Measurements from ENCODE around the gene PIP4K2B.
"Not testable (repeated sequence)": the region's sequence is repeated elsewhere in the genome, so short reads cannot be mapped to it uniquely, and the experiment has no call there.

PIP4K2B gene

GRCh38 chr17:38728290-38728831 is 71.0 kb downstream of the PIP4K2B start:
- peak in 1 of 3 donors; percentile 29 for DNase-seq

DNA sequence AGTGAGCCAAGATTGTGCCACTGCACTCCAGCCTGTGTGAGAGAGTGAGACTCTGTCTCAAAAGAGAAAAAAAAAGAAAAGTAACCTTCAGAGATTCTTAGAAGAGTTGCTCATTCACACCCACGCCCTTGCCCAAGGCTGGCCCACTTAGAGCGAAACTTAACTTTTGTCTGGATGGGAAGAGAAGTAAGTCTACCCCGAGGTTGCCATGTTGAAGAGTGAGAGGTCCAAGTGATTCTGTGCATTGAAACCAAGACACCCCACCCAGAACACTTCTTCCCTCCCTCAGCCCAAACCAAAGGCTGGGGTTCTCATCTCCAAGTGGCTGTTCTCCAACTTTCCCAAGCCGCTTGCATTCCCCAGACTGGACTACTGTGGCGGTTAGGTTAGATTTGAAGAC is 71.6 kb downstream of the PIP4K2B start:
- peak; percentile 56 to 78 (median 61) for DNase-seq

- DNase-seq: not testable (repeated sequence)
Observed at GRCh38 chr17:38726145-38726544, 73.2 kb downstream of the PIP4K2B start.

GRCh38 chr17:38725066-38725465 is 74.3 kb downstream of the PIP4K2B start:
- no peak for DNase-seq

DNA sequence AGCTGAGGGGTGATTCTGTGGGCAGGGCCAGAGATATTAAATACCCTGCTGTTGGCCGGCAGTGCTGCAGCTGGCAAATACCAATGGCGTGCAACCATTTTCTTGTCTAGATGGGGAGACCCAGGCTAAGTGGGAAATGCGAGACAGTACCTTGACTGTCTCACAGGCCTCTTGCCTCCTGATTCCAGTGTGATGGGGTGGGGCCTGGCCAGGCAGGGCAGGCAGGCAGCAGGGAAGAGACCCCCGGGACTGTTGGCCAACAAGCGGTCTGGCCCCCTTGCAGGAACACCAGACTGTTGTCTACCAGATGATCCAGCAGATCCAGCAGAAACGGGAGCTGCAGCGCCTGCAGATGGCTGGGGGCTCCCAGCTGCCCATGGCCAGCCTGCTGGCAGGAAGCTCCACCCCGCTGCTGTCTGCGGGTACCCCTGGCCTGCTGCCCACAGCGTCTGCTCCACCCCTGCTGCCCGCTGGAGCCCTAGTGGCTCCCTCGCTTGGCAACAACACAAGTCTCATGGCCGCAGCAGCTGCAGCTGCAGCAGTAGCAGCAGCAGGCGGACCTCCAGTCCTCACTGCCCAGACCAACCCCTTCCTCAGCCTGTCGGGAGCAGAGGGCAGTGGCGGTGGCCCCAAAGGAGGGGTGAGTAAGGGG is 74.9 kb downstream of the PIP4K2B start:
- DNase-seq: no peak

DNA sequence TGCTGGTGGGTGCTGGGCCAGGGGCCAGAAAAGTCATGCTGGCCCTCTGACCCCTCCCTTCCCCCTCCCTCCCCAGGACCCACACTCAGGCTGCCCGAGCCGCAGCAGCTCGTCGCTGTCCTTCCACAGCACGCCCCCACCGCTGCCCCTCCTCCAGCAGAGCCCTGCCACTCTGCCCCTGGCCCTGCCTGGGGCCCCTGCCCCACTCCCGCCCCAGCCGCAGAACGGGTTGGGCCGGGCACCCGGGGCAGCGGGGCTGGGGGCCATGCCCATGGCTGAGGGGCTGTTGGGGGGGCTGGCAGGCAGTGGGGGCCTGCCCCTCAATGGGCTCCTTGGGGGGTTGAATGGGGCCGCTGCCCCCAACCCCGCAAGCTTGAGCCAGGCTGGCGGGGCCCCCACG is 77.6 kb downstream of the PIP4K2B start:
- no peak for DNase-seq

- no peak for DNase-seq
Observed at GRCh38 chr17:38720941-38721340, 78.4 kb downstream of the PIP4K2B start.

DNA sequence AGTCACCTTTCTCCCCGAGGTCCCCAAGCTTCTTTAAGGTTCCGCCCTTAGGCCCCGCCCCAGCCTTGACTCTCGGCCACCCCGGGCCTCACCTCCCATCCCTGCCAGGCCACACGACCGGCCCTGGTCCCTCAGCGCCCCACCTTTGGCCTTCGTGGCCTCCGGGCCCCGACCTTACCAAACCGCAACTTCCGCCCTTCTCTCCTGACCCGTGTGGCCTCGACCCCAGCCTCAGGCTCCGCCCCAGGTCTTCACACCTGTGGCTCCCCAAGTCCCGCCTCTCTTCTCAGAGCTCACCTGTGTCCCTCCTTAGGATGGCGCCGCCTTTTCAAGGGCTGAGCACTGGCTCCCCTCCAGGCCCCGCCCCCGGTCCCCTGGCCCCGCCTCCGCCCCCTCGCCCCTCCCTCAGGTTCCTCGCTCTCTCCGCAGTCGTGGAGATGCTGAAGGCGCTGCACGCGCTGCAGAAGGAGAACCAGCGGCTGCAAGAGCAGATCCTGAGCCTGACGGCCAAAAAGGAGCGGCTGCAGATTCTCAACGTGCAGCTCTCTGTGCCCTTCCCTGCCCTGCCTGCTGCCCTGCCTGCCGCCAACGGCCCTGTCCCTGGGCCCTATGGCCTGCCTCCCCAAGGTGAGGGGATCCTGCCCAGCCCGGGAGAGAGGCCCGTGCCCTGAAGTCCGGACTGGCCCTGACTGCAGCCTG is 79.3 kb downstream of the PIP4K2B start:
- no peak for DNase-seq

- no peak for DNase-seq
Observed at GRCh38 chr17:38719289-38719942, 79.9 kb downstream of the PIP4K2B start.

DNA sequence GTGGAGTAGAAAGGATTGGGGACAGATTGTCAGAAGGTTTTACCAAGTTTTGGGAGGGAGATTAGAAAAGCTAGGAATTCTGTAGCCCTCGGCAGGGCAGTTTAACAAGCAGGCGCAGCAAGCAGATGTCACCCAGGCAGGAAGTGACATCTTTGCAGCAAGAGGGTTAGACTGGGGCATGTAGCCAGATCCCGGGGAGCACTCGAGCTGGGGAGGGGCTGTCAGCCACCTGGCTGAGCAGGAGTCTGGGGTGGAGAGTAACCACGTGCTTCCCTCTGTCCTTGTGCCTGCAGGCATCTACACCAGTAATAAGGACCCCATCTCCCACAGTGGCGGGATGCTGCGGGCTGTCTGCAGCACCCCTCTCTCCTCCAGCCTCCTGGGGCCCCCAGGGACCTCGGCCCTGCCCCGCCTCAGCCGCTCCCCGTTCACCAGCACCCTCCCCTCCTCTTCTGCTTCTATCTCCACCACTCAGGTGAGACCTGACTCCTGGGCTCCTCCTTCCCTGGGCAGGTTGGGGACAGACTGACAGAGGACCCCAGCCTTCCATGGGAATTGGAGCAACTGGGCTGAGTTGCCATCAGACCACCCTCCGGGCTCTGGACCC is 82.1 kb downstream of the PIP4K2B start:
- no peak for DNase-seq

DNA sequence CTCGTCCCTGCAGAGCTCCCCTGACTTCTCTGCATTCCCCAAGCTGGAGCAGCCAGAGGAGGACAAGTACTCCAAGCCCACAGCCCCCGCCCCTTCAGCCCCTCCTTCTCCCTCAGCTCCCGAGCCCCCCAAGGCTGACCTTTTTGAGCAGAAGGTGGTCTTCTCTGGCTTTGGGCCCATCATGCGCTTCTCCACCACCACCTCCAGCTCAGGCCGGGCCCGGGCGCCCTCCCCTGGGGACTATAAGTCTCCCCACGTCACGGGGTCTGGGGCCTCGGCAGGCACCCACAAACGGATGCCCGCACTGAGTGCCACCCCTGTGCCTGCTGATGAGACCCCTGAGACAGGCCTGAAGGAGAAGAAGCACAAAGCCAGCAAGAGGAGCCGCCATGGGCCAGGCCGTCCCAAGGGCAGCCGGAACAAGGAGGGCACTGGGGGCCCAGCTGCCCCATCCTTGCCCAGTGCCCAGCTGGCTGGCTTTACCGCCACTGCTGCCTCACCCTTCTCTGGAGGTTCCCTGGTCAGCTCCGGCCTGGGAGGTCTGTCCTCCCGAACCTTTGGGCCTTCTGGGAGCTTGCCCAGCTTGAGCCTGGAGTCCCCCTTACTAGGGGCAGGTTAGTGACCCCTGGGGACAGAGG is 82.9 kb downstream of the PIP4K2B start:
- no peak for DNase-seq
